ENCODE data around the gene ACADS. TPM values are rescaled to one million over a fixed set of nuclear protein-coding genes. Genes with fewer than 3 reads are reported as not detected.

Gene ACADS
- total and polyA plus RNA-seq, 11 donors, result 56.7 to 213 (median 78.8) TPM

GRCh38 chr12:120739031-120739762, 13.6 kb downstream of the ACADS start:
- H3K4me1 ChIP-seq, result no peaks in the 10 kb centered on the region
- 94 to 96% (median 95%) methylated on average over 35 to 38 of the region's 38 CpGs for WGBS, 4 donors
- no peak overlapping the region for H3K27ac ChIP-seq
- H3K36me3 ChIP-seq, result peaks cover 0 to 38% (median 15%) of the 10 kb centered on the region in 9 donors
- TF ChIP-seq POLR2A (IDR thresholded peaks at IDR 0.05) (no peak), CTCF (IDR thresholded peaks at IDR 0.05) (no peak)
- intact Hi-C loops (cut with DNase I), result no loop called here
- H3K27me3 ChIP-seq, result no peaks in the 10 kb centered on the region
- no peak for DNase-seq
- H3K9me3 ChIP-seq, result no peaks in the 10 kb centered on the region
- no peak overlapping the region for H3K4me3 ChIP-seq
- ATAC-seq, result no peak

- intact Hi-C loops (cut with DNase I), result loop anchor here in 1 of 10 donors (10.0 kb wide), 1 partner anchor 235 kb away; the partner anchor contains the start of gene HNF1A
- no peak overlapping the region for H3K27ac ChIP-seq
- ATAC-seq (peak in 1 of 4 donors; percentile 10), DNase-seq (no peak)
- no peaks in the 10 kb centered on the region for H3K27me3 ChIP-seq
- no peak overlapping the region for H3K4me3 ChIP-seq
- no peaks in the 10 kb centered on the region for H3K4me1 ChIP-seq
- H3K36me3 ChIP-seq, result peaks cover 0 to 36% (median 15%) of the 10 kb centered on the region in 9 donors
- WGBS, 4 donors, result 83 to 88% (median 86%) methylated on average over 11 to 16 of the region's 16 CpGs
- TF ChIP-seq POLR2A (IDR thresholded peaks at IDR 0.05) (no peak), CTCF (IDR thresholded peaks at IDR 0.05) (no peak)
- H3K9me3 ChIP-seq, result no peaks in the 10 kb centered on the region
Measured at GRCh38 chr12:120739821-120740613, 14.4 kb downstream of the ACADS start.

- no peaks in the 10 kb centered on the region for H3K4me1 ChIP-seq
- H3K4me3 ChIP-seq, result no peak overlapping the region
- H3K27ac ChIP-seq, result no peak overlapping the region
- WGBS, 4 donors, result 88 to 95% (median 91%) methylated on average over 11 to 15 of the region's 15 CpGs
- intact Hi-C loops (cut with DNase I), result loop anchor here in 1 of 10 donors (10.0 kb wide), 1 partner anchor 234 kb away; the partner anchor contains the start of gene HNF1A
- ATAC-seq (no peak), DNase-seq (no peak)
- H3K9me3 ChIP-seq, result no peaks in the 10 kb centered on the region
- H3K27me3 ChIP-seq, result no peaks in the 10 kb centered on the region
- H3K36me3 ChIP-seq, result peaks cover 0 to 36% (median 15%) of the 10 kb centered on the region in 9 donors
- TF ChIP-seq POLR2A (IDR thresholded peaks at IDR 0.05) (no peak), CTCF (IDR thresholded peaks at IDR 0.05) (no peak)
Measured at GRCh38 chr12:120740871-120741270, 15.2 kb downstream of the ACADS start.

Measured in heart left ventricle (tissue), 16 donors.